HT-29 (cell line): ENCODE results near the gene GPN2. TPM values are rescaled to one million over a fixed set of nuclear protein-coding genes. Genes with fewer than 3 reads are reported as not detected.
"Not testable (repeated sequence)": the region's sequence is repeated elsewhere in the genome, so short reads cannot be mapped to it uniquely, and the experiment has no call there.

ENCODE experiments used
- DNase-seq: peaks from one replicate; pipeline ENCODE4 v3.0.0-alpha.2; 2015; ENCODE audit warnings: low spot score
- total RNA-seq: library from RNA; depleted of rRNA; stranded (reverse); fragments of >200 nt; shearing (Covaris generic); gene quantifications from 2 replicates; pipeline ENCODE4 v1.2.3, GENCODE V29; 2014

GPN2 gene
- total RNA-seq, 1 experiment from 2014 or later, result 37.2 TPM

DNA sequence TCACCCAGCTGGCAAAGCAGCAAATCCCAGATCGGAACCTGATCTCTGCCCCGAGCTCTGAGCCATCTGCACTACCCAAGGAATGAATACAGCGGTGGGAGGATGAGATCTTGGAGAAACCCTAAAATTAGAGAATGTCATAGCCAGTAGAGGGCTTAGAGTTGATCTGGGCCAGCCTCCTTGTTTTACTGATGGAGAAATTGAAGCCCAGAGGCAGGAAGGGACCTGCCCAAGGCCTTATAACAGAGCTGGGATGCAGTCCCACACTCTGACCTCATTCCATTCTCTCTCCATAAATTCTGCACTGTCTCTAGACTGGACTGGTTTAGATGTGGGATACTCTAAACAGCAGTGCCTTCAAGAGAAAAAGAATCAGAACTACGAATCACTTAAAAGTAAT is 31.9 kb downstream of the GPN2 start:
- DNase-seq, result no peak

DNA sequence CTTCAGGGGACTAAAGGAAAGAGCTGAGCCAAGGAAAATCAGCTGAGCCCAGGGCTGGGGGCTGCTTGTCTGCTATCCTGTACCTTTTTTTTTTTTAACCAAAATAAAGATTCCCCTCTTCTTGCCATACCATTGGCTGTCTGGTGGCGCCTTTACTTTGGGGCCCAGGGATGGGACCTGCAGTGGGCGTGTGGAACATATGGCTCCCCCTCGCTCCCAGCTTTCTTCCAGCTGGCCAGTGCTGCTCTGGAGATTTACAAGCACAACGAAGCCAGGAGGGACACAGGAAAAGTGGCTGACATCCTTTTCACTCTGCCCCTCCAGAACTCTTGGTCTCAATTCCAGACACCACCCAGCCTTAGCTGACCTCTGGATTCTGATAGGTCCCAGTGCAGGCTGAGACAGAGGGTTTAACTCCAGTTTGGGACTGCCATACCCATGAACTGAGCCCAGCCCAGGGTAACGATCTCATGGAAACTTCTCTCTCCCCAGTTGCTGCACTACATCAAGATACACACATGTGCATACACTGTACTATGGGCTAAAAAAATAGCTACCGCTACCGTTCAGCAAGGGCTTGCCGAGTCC is 32.5 kb downstream of the GPN2 start:
- no peak for DNase-seq

DNA sequence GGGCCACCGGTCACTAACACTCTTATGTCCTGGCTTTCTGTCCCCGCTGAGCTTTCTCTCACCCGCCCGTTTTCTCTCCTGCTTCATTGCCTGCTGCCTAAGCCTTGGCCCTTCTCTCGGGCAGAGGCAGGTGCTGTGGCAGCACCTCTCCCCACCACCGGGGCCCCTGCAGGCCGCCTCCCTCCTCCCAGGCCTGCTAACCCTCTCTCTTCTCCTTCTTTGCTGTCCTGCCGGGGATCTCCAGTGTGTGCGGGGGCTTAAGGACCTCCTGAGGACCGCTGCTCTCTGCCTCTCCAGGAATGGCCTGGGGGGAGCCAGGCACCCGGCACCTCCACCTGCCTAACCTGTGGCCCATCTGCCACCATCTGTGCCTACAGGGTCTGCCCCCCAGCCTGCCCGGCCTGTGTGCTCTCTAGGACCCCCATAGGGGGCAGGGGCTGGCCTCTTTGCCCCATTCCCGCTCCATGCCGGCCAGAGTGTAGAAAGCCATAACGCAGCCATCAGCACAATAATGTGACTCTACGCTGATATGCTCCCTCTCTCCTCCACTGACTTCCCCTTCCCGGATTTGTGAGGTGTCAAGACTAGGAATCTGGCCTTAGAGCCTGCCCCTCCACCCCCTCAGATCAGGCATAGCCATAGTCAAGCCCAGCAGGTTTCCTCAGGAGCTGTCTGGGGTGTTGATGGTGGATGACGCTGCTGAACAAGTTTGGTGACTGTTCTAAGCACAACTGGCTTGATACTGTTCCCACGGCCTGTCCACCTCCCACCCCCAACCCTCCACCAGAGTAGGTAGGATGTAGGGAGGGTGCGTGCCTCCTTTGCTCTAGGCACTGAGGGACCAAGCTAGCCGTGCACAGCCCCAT is 33.2 kb downstream of the GPN2 start:
- DNase-seq, result no peak

DNA sequence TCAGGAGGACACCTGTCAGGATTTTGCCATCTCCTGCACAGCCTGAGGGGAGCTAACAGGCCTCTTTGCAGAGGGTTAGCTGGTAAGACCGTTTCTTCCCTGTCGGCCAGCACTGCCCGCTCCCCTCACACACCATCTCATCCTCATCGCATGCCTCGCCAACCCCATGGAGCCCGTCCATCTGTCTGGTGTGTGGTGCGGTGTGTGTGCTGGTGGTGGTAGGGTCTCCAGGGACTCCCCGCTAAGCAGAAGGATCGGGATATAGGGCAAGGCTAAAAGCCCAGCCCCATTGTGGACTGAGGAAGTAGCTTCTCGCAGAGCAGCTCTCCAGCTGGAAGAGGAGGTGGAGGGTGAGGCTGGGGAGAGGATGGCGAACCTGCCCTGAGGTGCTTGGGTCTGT is 33.9 kb downstream of the GPN2 start:
- no peak for DNase-seq

DNA sequence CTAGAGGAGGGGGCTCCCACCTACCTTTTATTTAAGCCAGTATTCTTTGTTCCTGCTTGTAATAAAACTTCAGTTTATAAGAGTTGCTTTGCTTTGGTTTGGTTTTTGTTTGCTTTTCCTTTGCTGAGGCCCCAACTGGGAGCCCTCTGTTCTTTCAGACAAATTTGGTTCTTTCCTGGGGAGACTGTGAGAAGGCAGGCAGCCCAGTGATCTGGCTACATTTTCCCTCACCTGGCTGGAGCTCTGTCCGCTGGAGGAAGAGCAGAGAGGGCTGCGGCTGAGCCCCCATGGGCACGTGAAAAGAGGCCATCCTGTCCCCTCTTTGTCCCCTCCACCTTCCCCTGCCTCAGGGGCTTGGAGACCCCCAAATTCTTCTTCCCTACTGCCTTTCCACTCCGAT is 34.4 kb downstream of the GPN2 start:
- DNase-seq, result no peak

DNA sequence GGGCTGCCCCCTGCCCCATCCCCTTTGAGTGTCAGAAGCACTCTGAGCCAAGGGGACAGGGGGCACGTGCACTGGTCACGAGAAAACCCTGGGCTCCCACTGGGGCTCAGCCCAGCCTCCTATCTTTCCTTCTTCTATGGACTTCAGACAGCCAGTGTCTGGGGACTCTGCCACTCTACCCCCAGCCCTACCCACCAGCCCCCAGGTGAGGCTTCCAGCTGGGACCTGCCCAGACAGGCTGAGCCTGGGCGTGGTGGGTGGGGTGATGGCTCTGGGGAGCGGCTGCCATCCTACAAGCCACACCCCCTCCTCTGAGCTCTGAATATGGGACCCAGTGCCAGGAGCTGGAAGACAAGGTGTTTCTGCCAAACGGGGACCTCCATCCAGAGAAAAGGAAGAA is 35.2 kb downstream of the GPN2 start:
- no peak for DNase-seq

DNA sequence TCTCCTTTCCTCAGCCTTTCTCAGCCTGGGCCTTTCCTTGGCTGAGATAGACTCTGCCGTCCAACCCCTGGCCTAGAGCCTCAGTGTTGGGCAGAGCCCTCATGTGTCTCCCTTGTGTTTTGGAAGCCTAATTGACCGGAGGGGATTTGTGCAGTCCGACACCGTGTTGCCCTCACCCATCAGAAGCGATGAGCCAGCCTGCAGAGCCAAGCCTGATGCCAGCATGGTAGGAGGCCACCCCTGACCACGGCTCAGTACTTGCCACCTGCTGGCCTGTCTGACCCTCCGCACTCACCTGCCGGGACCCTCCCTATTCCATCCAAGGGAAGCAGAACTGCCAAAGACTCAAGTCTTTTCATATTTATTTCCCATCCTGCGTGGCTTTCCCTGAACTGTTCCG is 36.5 kb downstream of the GPN2 start:
- no peak for DNase-seq

DNA sequence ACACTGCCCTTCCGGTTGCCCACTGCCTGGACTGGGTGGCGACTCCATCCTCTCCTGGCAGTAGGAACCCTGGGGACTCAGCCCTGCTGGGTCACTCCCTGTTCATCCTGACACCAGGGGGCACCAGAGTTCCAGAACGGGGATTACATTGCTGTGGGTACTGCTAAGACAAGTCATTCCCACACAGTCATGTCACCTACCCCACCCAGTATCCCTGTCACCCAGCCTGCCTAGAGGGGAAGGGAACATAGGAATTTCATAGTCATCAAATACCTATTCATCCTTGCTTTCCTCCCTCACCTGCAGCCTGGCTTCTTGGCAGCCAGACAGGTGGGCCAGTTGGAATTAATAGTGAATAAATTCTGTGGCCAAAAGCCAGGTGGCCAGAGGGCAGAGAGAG is 36.9 kb downstream of the GPN2 start:
- DNase-seq, result peak; percentile 96

DNA sequence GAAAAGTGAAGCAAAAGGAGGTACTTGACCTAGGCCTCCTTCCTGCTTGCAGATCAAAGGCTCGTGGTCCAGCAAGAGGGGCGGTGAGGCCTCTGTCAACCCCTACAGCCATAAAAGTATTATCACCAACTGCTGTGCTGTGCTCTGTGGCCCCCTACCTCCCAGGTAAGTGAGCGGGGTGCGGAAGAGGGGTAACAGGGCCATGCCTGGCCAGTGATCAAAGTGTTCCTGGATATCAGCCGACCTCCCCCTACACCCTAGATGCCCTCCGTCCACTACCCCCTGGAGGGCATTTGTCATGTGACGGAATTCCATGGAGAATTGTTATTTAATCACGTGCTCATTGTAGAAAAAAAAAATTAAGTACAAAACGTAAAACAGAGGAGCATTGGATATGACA is 37.4 kb downstream of the GPN2 start:
- DNase-seq, result no peak

DNA sequence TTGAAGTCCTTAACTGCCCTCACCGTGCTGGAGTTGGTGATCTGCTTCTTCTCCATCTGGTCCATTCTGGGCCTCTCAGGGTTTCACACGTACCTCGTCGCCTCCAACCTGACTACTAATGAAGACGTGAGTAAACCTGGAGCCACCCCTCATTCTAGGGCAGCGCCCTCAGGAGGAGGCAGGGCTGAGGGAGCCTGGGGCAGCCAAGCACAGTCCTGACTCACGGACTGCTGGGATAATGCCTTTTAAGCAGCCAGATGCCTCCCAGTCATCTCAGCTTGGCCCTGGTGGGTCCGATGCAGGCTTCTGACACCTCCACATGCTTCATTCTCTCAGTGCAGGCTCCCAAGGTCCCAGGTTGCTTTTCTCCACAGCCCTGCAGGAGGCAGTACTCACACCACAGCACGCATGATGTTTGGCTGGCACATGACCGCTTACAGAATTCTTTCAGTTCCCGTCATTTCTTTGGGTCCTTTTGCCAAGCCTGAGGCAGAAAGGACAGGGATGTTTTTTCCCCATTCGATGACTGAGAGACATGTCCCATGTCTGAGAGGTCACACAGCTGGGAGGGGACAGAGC is 38.9 kb downstream of the GPN2 start:
- DNase-seq, result no peak

DNA sequence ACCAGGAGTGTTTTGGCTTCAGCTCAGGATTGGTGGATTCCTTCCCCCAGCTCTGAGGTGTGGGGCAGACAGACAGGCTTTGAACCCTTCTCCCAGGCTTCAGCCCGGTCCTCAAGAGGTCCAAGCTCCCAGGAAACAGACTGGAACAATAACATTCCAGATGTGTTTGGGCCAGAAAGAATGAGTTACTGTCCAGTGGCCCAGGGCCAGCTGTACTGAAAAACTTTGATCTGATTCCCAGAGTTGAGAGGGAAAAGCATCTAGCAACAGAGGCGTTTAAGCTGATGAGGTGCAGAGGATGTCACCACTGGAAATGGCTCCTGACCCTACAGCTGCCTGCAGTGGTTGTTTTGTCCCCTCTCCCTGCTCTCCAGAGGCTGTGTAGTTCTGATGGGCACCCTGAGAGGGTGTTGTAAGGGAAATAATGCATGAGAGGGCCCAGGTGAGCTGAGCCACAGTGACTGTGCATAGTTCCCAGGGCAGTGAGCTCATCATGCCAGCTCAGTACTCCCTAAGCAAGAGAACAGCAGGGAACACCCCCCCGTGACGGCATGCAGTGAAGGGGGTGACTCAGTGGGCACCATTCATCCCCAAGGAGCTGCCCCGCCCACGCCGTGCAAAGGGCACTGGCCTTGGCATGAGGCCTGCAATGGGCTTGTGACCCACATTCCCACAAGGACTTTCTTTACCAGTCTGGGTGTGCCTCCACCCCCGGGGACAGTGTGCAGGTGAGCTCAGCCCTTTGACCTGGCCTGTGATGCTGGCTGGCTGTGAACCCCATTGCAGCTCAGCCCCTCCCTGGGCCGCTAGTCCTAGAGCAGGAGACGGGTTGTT is 40.9 kb downstream of the GPN2 start:
- DNase-seq, result peak; percentile 72

DNA sequence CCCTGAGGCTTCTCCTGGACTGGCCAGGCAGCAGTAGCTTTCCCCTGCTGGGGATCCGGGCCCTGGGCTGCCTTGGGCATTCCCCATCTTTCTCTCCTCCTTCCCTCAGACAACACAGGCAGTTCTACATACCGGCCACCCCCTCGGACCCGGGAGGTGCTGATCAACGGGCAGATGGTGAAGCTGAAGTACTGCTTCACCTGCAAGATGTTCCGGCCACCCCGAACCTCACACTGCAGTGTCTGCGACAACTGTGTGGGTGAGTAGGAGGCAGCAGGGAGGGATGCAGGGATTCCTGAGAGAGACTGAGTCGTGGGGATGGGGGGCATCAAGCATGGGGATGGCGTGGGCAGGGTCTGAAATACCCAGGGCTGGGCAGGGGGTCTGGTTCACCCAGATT is 41.6 kb downstream of the GPN2 start:
- DNase-seq, result no peak

DNA sequence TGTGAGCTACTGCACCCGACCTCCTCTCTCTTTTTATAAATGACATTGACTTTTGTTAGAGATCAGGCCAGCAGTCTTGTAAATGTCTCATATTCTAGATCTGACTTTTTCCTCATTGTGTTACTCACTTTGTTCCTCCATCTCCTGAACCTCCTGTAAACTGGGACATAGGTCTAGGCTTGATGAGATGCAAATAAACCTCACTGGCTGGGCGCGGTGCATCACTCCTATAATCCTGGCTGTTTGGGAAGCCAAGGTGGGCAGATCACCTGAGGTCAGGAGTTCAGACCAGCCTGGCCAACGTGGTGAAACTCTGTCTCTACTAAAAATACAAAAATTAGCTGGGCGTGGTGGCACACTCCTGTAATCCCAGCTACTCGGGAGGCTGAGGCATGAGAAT is 42.3 kb downstream of the GPN2 start:
- DNase-seq, result not testable (repeated sequence)

DNA sequence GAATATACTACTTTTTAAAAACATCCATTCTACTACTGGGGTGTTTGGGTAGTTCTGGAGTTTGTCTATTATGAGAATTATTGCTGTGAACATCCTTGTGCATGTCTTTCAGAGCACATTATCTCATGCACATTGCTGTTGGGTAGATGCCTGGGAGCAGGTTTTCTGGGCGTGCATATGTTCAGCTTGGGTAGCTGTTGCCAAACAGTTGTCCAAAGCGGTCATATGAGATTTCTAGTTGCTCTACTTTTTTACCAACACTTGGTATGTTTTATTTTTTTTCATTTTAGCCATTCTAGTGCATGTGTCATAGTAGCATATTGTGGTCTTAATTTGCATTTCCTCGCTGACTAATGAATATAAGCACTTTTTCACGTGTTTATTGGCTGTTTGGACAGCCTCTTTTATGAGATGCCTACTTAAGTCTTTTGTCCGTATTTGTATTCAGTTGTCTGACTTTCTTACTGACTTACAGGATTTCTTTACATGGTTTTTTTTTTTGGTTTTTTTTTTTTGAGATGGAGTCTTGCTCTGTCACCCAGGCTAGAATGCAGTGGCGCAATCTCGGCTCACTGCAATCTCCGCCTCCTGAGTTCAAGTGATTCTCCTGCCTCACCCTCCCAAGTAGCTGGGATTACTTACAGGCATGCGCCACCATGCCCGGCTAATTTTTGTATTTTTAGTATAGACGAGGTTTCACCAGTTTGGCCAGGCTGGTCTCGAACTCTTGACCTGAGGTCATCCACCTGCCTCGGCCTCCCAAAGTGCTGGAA is 45.5 kb downstream of the GPN2 start:
- DNase-seq, result no peak

DNA sequence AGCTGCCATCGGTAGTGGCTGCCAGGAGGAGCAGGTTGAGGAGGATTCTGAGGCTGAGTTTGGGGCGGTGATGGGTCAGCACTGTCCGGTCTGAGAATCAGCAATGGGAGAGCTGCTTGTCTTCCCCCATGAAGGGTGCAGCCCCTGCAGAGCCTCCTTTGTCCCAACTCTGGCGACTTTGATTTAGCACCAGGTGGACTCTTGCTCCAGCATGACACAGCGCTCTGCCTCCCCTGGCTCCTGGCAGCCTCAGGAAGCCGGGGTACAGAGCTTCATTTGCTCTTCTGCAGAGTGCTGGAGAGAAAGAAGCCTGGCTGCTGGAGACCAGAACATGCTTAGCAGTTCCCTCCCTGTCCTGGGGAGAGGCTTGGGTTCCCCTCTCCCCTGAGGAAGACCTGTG is 50.3 kb downstream of the GPN2 start:
- no peak for DNase-seq

DNA sequence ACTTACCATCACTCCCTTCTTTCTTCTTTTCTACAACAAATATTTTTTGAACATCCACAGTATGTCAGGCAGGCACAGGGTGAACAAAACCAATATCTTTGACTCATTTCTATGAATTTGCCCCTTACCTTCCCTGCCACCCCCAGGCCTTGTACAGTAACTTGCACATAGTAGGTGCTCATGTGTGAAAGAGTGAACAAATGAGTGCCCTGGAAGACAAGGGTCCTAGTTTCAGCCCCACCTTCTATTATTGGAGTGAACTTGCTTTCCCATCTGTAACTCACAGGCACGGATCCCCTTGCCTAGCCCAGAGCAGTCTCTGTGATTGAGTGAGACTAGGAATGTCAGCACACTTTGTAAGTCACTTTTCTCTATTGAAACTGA is 50.8 kb downstream of the GPN2 start:
- DNase-seq, result no peak

DNA sequence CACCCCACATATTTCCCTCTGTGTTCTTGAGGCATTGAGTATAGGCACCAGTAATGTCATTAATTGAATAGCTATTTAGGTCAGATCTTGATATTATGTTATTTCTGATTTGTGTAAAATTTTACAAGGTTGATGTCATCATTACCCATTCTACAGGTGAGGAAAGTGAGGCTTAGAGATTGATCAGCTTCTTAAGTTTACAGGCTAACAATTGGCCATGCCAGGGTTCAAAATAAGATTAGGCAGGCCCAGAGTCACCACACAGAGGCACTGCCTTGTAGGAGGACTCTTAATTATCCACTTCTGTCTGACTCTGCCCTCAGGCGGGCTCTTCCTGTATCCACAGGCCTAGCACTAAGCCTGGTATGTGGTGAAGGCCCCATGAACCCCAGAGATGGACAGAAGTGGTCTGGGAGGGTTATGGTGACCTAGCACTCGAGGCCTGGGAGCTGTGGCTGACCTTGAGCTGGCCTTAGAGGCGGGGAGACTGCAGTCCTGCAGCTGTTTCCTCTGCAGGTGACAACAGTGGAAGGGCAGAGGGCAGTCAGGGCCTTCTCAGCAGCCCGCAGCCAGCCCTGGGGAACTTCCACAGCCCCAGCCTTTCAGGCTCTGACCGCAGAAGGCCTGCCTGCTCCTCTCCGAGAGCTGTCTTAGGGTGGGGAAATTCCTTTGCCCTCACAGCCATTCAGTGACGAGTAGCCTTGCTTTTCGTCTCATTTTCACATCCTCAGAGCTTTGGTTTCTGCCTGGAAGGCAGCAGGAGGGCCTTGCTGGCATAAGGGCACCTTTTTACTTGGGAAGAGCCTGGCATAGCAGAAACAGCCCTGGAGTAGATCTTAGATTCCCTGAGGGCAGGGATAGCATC is 51.4 kb downstream of the GPN2 start:
- DNase-seq, result no peak

DNA sequence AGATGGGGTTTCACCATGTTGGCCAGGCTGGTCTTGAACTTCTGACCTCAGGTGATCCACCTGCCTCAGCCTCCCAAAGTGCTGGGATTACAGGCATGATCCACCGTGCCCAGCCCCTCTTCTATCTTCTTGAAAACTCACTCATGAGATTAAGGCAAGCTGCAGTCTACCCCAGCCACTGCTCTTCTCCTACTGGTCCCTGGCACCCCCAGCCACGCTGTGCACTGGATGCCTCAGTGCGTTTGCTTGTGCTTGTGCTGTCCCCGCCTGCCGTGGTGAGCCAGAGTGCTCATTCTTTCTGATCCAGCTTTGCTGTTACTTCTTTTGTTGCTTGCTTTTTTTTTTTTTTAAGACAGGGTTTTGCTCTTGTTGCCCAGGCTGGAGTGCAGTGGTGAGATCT is 52.4 kb downstream of the GPN2 start:
- not testable (repeated sequence) for DNase-seq

DNA sequence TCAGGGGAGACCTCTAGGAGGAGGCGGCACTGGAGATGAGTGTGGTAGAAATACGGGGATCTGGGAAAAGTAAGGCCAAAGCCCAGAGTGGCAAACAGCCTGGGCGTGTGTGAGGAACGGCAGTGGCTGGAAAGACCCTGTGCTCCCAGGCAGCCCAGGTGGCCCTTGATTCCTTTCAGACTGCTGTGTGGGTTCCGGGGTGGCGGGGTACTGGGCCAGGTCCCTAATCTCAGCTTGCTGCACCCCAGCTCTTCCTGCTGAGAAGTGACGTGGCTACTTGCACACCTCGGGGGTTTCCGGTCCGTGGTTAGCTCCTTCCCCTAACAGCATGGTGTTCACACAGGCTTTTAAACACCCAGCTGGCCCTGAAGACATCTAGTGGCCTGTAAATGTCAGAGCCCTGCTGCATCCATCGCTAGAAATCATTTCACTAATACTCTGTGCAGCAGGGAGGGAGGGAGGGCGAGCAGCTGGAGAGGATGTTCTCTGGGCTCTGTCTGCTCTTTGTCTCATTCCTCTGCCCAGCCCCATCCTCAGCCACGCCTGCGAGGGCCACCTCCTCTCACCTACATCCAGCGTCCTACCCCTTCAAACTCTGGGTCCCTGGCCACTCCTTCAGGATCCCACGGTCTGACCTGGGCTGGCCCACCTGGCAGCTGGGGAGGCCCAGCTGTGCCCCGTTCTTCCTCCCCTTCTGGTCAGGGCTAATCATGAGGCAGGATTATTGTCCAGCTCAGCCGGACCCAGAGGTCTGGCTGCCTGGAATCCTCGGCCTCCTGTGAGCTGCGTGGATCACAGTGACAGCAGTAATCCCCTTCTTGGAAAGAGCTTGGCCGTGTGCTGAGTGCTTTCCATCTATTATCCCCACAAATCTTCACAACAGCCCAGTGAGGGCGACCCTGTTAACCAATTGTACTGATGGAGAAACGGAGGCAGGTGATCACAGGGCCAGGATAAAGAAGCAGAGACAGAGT is 56.4 kb downstream of the GPN2 start:
- no peak for DNase-seq
